CD4-positive, CD25-positive, alpha-beta regulatory T cell (primary cell): ENCODE data around the gene ZNF516. TPM values are rescaled to one million over a fixed set of nuclear protein-coding genes. Genes with fewer than 3 reads are reported as not detected.

Experiments used
- ATAC-seq, 2 donors: fragments of 150-1000 bp; cut with Tn5 transposase; one replicate each; pipeline ENCODE4 v1.10.0; 2021; ENCODE audit warnings: low read depth in 2 of 2, moderate number of reproducible peaks in 2 of 2, moderate library complexity in 1 of 2
- DNase-seq, 3 donors: peaks; one replicate each; pipeline versions ENCODE4 v3.0.0 to v3.0.0-alpha.2; 2012 to 2022; ENCODE audit warnings: mixed read lengths in 1 of 3
- H3K27ac ChIP-seq: one replicate; pipeline ENCODE4 v1.7.0; 2013; ENCODE audit warnings: mild to moderate bottlenecking, low read length; ENCODE audit not compliant: insufficient read depth, poor library complexity, severe bottlenecking
- H3K27me3 ChIP-seq: one replicate; pipeline ENCODE4 v1.7.0; 2013; ENCODE audit warnings: low read length; ENCODE audit not compliant: control insufficient read depth, insufficient read depth
- H3K36me3 ChIP-seq: one replicate; pipeline ENCODE4 v1.7.0; 2013; ENCODE audit warnings: mild to moderate bottlenecking, low read length, moderate library complexity; ENCODE audit not compliant: control insufficient read depth, insufficient read depth
- H3K4me1 ChIP-seq: 2 replicates; pipeline ENCODE4 v1.7.0; 2013; ENCODE audit warnings: mild to moderate bottlenecking, low read length; ENCODE audit not compliant: insufficient read depth, control insufficient read depth, poor library complexity, severe bottlenecking
- H3K4me3 ChIP-seq: one replicate; pipeline ENCODE4 v1.7.0; 2013; ENCODE audit warnings: low read depth, mild to moderate bottlenecking, low read length, moderate library complexity
- H3K9me3 ChIP-seq, 2 experiments: 1 replicate in 1 of 2; 2 replicates in 1 of 2; pipeline ENCODE4 v1.7.0; 2013; ENCODE audit warnings: low read length in 2 of 2, mild to moderate bottlenecking in 1 of 2, moderate library complexity in 1 of 2; ENCODE audit not compliant: control insufficient read depth in 2 of 2
- H3K27ac Mint-ChIP-seq, 3 donors: one replicate each; pipeline ENCODE4 v1.8.0; 2020 to 2022; ENCODE audit warnings: mild to moderate bottlenecking in 3 of 3, mixed read lengths in 3 of 3, moderate library complexity in 2 of 3
- H3K27me3 Mint-ChIP-seq: one replicate; pipeline ENCODE4 v1.8.0; 2022; ENCODE audit warnings: mild to moderate bottlenecking, mixed read lengths
- H3K36me3 Mint-ChIP-seq: one replicate; pipeline ENCODE4 v1.8.0; 2020; ENCODE audit warnings: mixed read lengths
- H3K4me1 Mint-ChIP-seq, 4 donors: one replicate each; pipeline ENCODE4 v1.8.0; 2020 to 2022; ENCODE audit warnings: mixed read lengths in 4 of 4, mild to moderate bottlenecking in 1 of 4
- H3K4me3 Mint-ChIP-seq, 4 donors: one replicate each; pipeline ENCODE4 v1.8.0; 2020 to 2022; ENCODE audit warnings: mild to moderate bottlenecking in 4 of 4, mixed read lengths in 4 of 4, moderate library complexity in 3 of 4
- H3K9me3 Mint-ChIP-seq, 7 donors: one replicate each; pipeline ENCODE4 v1.8.0; 2020 to 2022; ENCODE audit warnings: mixed read lengths in 7 of 7, mild to moderate bottlenecking in 3 of 7, moderate library complexity in 2 of 7
- polyA plus RNA-seq, 4 donors: library from polyadenylated mRNA; unstranded; fragments of 300-500 nt; fragmentation: Illumina TruSeq; gene quantifications; one replicate each; pipeline ENCODE4 v1.2.3, GENCODE V29; 2021
- total RNA-seq: library from RNA; stranded (reverse); gene quantifications from one replicate; pipeline ENCODE4 v1.2.3, GENCODE V29; 2022

The ZNF516 gene
- total and polyA plus RNA-seq, 5 donors from 2014 or later, result 0.26 to 9.9 (median 0.57) TPM; not detected in 1

GRCh38 chr18:76346490-76347130 is 148.4 kb downstream of the ZNF516 start:
- Mint-ChIP-seq H3K4me3 (no peak overlapping the region), H3K9me3 (no peaks in the 10 kb centered on the region), H3K27me3 (no peaks in the 10 kb centered on the region), H3K4me1 (peaks cover 0 to 5% (median 2%) of the 10 kb centered on the region in 4 donors), H3K36me3 (no peaks in the 10 kb centered on the region), H3K27ac (no peak overlapping the region)
- no peaks in the 10 kb centered on the region for H3K9me3 ChIP-seq
- H3K27me3 ChIP-seq, result no peaks in the 10 kb centered on the region
- no peak overlapping the region for H3K27ac ChIP-seq
- H3K4me3 ChIP-seq, result no peak overlapping the region
- no peaks in the 10 kb centered on the region for H3K36me3 ChIP-seq
- ATAC-seq (no peak), DNase-seq (no peak)
- H3K4me1 ChIP-seq, result peaks cover 3% of the 10 kb centered on the region

DNA sequence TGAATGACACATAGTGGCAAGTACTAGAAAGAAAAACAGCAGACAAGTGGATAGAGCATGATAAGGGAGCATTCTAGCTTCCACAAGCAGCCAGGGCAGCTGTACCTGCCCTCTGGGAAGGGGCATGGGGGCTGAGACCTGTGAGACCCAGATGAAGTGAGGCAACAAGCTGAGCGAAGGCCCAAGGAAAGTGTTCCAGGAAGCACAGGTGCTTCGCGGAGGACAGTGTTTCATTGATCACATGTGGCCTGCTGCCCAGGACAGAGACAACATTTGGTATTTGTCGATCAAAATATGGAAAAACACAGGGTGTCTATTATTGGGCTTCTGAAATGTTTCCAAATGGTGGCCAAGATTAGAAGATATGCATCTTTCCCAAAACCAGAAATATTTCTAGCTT is 149.1 kb downstream of the ZNF516 start:
- H3K9me3 Mint-ChIP-seq, result no peaks in the 10 kb centered on the region
- H3K27ac ChIP-seq, result no peak overlapping the region
- DNase-seq (no peak), ATAC-seq (no peak)
- H3K27me3 ChIP-seq, result no peaks in the 10 kb centered on the region
- no peak overlapping the region for H3K4me3 ChIP-seq
- H3K4me3 Mint-ChIP-seq, result no peak overlapping the region
- no peaks in the 10 kb centered on the region for H3K36me3 Mint-ChIP-seq
- H3K4me1 ChIP-seq, result peaks cover 3% of the 10 kb centered on the region
- H3K9me3 ChIP-seq, result no peaks in the 10 kb centered on the region
- H3K36me3 ChIP-seq, result no peaks in the 10 kb centered on the region
- no peak overlapping the region for H3K27ac Mint-ChIP-seq
- H3K27me3 Mint-ChIP-seq, result no peaks in the 10 kb centered on the region
- H3K4me1 Mint-ChIP-seq, result peaks cover 0 to 5% (median 2%) of the 10 kb centered on the region in 4 donors

GRCh38 chr18:76343938-76344569 is 151.0 kb downstream of the ZNF516 start:
- Histone ChIP-seq H3K9me3 (no peaks in the 10 kb centered on the region), H3K27me3 (no peaks in the 10 kb centered on the region), H3K4me1 (peaks cover 3% of the 10 kb centered on the region), H3K4me3 (no peak overlapping the region), H3K36me3 (no peaks in the 10 kb centered on the region), H3K27ac (no peak overlapping the region)
- DNase-seq (no peak), ATAC-seq (no peak)
- Mint-ChIP-seq H3K9me3 (peaks cover 0 to 6% (median 0%) of the 10 kb centered on the region in 7 donors), H3K4me3 (no peak overlapping the region), H3K27ac (no peak overlapping the region), H3K36me3 (no peaks in the 10 kb centered on the region), H3K4me1 (peaks cover 0 to 2% (median under 1%) of the 10 kb centered on the region in 4 donors), H3K27me3 (no peaks in the 10 kb centered on the region)

DNA sequence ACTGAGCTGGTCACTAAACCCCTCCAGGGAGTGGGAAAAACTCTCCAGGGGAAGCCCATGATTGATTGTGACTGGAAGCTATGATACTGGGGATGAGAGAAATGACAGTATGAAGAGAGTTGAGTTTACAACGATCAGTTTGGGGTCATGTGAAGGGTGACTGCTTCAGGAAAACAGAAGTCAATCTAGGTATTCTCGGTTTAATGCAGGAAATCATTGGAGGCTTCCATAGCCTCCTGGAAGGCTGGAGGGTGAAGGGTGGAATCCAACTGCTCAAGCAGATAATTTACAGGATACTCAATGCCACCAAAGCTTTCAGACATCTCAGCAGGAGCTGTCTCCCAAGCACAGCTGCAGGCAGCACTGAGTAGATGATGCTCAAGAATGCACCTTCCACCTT is 154.6 kb downstream of the ZNF516 start:
- no peaks in the 10 kb centered on the region for H3K36me3 Mint-ChIP-seq
- Histone ChIP-seq H3K9me3 (no peaks in the 10 kb centered on the region), H3K36me3 (no peaks in the 10 kb centered on the region), H3K27ac (no peak overlapping the region), H3K4me1 (no peaks in the 10 kb centered on the region), H3K27me3 (no peaks in the 10 kb centered on the region), H3K4me3 (no peak overlapping the region)
- no peak for DNase-seq
- H3K27ac Mint-ChIP-seq, result no peak overlapping the region
- no peak overlapping the region for H3K4me3 Mint-ChIP-seq
- peaks cover 0 to 6% (median 3%) of the 10 kb centered on the region in 7 donors for H3K9me3 Mint-ChIP-seq
- H3K27me3 Mint-ChIP-seq, result no peaks in the 10 kb centered on the region
- no peaks in the 10 kb centered on the region for H3K4me1 Mint-ChIP-seq
- no peak for ATAC-seq

GRCh38 chr18:76339246-76339620 is 155.8 kb downstream of the ZNF516 start:
- H3K4me1 ChIP-seq, result no peaks in the 10 kb centered on the region
- H3K27ac ChIP-seq, result no peak overlapping the region
- H3K36me3 ChIP-seq, result no peaks in the 10 kb centered on the region
- H3K4me1 Mint-ChIP-seq, result no peaks in the 10 kb centered on the region
- no peak overlapping the region for H3K4me3 Mint-ChIP-seq
- ATAC-seq (no peak), DNase-seq (no peak)
- H3K36me3 Mint-ChIP-seq, result no peaks in the 10 kb centered on the region
- H3K4me3 ChIP-seq, result no peak overlapping the region
- no peaks in the 10 kb centered on the region for H3K27me3 ChIP-seq
- H3K9me3 Mint-ChIP-seq, result peaks cover 0 to 6% (median 3%) of the 10 kb centered on the region in 7 donors
- H3K27me3 Mint-ChIP-seq, result no peaks in the 10 kb centered on the region
- no peaks in the 10 kb centered on the region for H3K9me3 ChIP-seq
- no peak overlapping the region for H3K27ac Mint-ChIP-seq

DNA sequence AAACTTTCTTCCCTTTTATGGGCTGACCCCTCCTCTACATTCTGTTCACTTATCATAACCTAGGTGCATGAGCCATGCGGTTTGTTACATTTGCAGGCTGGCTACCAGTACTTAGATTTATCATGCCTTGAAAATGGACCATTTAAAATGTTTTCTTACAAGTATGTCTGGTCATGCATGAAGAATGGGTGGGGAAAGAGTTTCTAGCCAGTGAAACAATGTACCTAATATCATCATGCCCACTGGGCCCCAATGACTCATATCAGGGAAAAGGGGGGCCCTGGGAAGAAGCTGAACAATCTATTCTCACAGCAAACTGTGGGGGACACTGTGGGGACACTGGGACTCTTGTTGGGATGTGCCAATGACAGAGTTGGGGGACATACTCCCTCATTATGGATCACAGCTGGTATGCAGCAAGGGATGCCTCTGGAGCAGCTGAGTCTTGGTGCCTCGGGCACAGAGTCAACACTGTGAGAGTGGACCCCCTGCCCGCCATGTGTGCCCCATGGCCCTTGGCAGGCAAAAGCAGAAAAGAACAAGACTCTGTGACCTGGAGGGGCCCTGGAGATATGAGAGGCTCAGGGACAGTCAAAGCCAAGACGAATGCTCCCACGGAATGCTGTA is 156.3 kb downstream of the ZNF516 start:
- H3K9me3 Mint-ChIP-seq, result peaks cover 0 to 6% (median 3%) of the 10 kb centered on the region in 7 donors
- H3K4me3 Mint-ChIP-seq, result no peak overlapping the region
- no peaks in the 10 kb centered on the region for H3K4me1 Mint-ChIP-seq

DNA sequence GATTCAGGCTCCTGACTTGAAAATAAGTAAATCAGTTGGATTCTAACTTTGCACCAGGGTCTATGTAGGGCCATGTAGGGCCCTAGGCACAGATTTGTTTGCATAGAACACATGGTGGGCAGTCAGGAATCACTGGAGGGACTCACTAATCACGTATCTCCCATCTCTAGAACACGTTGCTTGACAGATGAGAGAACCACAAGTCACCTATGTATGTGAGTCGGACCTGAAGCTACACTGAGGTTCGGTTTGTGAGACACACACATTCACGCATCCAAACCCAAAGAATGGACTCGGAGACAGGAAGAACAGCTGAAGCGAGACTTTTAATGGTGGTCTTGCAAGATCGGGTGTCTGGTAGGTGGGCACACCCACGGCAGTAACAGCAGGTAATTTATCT is 157.0 kb downstream of the ZNF516 start:
- DNase-seq (no peak), ATAC-seq (no peak)
- H3K27ac Mint-ChIP-seq, result no peak overlapping the region
- Histone ChIP-seq H3K4me3 (no peak overlapping the region), H3K36me3 (no peaks in the 10 kb centered on the region), H3K9me3 (no peaks in the 10 kb centered on the region), H3K27me3 (no peaks in the 10 kb centered on the region), H3K4me1 (no peaks in the 10 kb centered on the region), H3K27ac (no peak overlapping the region)
- H3K27me3 Mint-ChIP-seq, result no peaks in the 10 kb centered on the region
- peaks cover 0 to 6% (median 3%) of the 10 kb centered on the region in 7 donors for H3K9me3 Mint-ChIP-seq
- H3K36me3 Mint-ChIP-seq, result no peaks in the 10 kb centered on the region
- no peak overlapping the region for H3K4me3 Mint-ChIP-seq
- no peaks in the 10 kb centered on the region for H3K4me1 Mint-ChIP-seq

More for the DNA sequence above, 156.3 kb downstream of the ZNF516 start:
- H3K4me3 ChIP-seq, result no peak overlapping the region
- H3K36me3 Mint-ChIP-seq, result no peaks in the 10 kb centered on the region
- no peaks in the 10 kb centered on the region for H3K36me3 ChIP-seq
- no peaks in the 10 kb centered on the region for H3K27me3 Mint-ChIP-seq
- H3K4me1 ChIP-seq, result no peaks in the 10 kb centered on the region
- no peaks in the 10 kb centered on the region for H3K9me3 ChIP-seq
- no peak overlapping the region for H3K27ac Mint-ChIP-seq
- ATAC-seq (no peak), DNase-seq (no peak)
- no peak overlapping the region for H3K27ac ChIP-seq
- no peaks in the 10 kb centered on the region for H3K27me3 ChIP-seq
